Colon (tissue), 2 donors: ENCODE measurements around the gene PTPRN2.
"Not testable (repeated sequence)": the region's sequence is repeated elsewhere in the genome, so short reads cannot be mapped to it uniquely, and the experiment has no call there.

ENCODE experiments used
- FAIRE-seq: peaks from 2 replicates; lab custom pipeline; 2012; peaks lifted over from hg19 to GRCh38; lab: Jason Lieb, UNC
- donor health status: control.
- donor health status: control.

Gene PTPRN2

DNA sequence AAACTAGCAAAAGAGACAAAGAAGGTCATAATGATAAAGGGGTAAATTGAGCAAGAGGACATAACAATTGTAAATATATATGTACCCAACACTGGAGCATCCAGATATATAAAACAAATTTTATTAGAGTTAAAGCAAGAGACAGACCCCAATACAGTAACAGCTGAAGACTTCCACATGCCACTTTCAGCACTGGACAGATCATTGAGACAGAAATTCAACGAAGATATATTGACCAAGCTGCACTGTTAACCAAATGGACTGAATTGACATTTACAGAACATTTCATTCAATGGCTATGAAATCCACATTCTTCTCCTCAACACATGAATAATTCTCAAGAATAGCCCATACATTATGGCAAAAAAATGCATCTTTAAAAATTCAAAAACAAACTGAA lies 378.2 kb downstream of the PTPRN2 start:
- no peak for FAIRE-seq

DNA sequence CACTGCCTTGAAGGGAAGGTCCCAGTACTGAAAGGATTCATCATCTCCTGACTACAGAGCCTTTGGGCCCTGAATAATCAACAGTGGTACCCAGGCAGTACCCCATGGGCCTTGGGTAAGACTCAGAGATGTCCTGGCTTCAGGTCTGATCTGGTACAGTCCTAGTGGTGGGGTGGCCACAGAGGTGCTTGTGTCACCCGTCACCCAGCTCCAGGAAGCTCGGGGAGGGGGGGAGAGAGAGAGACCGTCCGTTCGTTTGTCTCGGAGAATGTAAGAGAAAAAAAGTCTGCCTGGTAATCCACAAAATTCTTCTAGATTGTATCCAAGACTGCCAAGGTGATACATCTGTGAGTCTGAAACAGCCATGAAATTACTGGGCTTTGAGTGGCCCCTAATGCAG lies 381.3 kb downstream of the PTPRN2 start:
- FAIRE-seq: no peak

GRCh38 chr7:158204453-158204852 lies 383.2 kb downstream of the PTPRN2 start:
- no peak for FAIRE-seq

DNA sequence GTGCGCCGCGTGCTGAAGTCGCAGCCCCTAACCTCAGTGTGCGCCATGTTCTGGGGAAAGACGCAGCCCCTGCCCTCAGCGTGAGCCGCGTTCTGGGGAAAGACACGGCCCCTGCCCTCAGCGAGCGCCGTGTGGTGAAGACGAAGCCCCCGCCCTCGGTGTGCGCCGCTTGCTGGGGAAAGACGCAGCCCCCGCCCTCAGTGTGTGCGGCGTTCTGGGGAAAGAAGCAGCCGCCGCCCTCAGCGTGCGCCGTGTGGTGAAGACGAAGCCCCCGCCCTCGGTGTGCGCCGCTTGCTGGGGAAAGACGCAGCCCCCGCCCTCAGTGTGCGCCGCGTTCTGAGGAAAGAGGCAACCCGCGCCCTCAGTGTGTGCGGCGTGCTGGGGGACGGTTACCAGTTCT lies 383.7 kb downstream of the PTPRN2 start:
- FAIRE-seq: not testable (repeated sequence)

GRCh38 chr7:158194365-158194900 lies 393.2 kb downstream of the PTPRN2 start:
- no peak for FAIRE-seq

GRCh38 chr7:158193446-158193845 lies 394.2 kb downstream of the PTPRN2 start:
- no peak for FAIRE-seq

DNA sequence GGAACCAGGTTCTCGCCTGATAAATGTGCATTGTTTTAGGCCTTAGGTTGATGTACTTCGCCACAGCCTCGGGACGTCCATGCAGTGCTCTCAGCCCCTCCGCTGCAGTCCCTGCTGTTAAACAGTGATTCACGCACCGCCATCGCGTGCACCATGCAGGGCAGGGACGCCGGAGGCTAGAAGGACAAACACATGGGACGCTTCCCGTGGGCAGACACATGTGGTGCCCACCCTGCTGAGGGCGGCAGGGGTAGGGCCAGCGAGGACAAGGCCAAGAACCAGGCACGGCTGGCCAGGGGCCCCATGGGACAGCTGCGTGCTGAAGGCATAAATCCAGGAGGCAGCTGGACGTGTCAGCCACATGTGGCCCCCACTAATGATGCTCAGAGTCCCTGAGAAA lies 394.7 kb downstream of the PTPRN2 start:
- FAIRE-seq: no peak

- FAIRE-seq: no peak
These were observed 395.3 kb downstream of the PTPRN2 start for GRCh38 chr7:158192184-158192835.

GRCh38 chr7:158191671-158192070 lies 396.0 kb downstream of the PTPRN2 start:
- FAIRE-seq: no peak

DNA sequence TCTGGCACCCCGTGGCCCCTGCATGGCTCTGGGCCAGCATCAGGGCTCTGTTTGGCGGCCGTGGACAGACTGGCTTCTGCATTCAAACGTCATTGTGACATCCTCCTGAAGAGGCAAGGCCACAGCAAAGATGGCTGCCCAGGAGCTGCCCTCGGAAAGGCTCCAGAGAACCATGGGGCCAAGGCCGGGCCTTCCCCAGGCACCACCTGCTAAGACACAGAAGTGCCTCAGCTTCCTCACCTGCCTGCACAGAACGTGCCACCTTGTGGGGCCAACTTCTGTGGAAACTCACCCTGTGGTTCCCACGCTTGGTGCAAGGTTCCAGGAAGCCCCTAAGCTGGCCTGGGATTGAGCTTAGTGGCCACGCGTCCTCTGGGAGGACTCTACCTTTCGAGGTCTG lies 396.9 kb downstream of the PTPRN2 start:
- no peak for FAIRE-seq

GRCh38 chr7:158188676-158189075 lies 398.9 kb downstream of the PTPRN2 start:
- FAIRE-seq: no peak

GRCh38 chr7:158187694-158187994 lies 400.0 kb downstream of the PTPRN2 start:
- no peak for FAIRE-seq

DNA sequence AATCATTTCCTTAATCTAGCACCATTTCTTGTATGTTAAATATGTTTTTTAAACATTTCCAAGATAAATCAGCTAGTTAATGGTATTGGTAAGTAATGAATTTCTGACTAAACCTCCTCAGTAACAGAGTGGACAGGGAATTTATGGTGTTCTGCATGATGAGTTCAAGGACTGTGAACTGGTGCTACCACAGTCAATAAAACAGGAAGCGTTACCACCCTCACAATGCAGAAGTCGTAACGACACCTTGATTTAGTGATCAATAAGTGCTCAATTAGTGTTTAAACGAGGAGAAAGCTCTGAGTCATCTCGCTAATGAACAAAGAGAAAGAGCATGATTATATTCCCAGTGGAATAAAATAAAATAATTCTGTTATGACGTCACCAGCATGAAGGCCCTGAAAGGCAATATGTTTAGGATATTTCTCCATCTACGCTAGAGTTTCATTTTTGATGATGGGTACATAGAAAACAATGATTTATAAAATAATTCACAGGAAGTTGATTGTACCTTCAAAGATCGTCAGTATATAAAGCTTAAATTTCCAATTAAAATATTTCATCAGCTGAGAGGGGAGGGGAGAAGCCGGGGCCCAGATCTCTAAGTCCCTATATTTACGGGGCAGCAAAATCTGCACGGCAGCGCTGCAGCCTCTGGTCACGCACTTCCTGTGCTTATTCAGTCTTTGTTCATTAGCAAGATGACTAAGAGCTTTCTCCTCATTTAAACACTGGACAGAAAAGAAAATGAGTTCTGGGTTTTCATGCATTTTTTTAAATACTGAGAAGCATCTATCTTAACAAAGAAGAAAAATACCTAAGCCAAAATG lies 400.5 kb downstream of the PTPRN2 start:
- FAIRE-seq: no peak

DNA sequence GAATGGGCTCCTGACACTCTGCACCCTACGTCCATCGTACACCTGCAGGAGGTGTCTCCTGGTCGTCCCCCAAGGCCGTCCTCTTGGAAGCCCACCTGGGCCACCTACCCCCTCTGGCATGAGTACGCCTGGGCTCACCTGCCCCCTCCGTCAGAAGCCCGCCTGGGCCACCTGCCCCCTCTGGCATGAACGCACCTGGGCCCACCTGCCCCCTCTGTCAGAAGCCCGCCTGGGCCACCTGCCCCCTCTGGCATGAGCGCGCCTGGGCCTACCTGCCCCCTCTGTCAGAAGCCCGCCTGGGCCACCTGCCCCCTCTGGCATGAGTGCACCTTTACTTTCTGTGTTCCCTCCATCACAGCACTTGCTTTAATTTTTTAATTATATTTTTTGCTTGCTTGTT lies 401.2 kb downstream of the PTPRN2 start:
- no peak for FAIRE-seq

DNA sequence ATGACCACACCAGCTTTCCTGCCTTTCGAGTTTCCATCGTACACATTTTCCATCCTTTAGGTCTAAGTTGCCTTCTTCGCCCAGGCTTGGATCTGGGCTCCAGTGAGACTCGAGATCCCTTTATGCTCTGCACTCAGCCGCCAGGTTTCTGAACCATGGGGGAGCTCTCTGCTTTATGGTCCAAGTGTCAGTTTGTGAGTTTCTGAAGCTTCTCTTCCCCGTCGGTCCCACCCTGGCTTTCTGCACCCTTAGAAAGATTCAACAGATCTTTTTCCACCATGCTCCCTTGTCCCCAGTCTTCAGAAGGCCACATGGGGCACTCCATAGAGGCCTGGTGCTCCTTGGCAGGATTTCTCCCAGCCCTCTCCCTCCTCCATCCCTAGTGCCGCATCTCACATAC lies 402.0 kb downstream of the PTPRN2 start:
- no peak for FAIRE-seq

DNA sequence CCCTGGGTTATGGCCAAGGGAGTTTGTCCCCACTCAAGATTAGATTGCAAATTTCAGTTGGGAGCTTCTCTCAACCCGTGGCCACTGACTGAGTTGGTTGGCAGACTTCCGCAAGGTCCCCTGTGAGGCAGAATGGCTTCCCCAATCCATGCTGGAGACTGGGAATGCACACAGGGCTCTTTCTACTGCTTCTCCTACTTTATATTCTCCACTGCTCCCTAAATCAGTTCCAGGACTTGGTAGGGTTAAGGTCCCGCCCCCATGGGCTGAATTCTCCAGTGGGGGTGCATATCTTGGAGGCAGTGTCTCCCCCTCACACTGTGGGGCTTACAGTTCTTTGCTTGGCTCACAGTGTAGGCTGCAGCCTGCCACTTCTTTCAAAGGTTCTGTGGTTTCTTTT lies 404.2 kb downstream of the PTPRN2 start:
- FAIRE-seq: no peak

DNA sequence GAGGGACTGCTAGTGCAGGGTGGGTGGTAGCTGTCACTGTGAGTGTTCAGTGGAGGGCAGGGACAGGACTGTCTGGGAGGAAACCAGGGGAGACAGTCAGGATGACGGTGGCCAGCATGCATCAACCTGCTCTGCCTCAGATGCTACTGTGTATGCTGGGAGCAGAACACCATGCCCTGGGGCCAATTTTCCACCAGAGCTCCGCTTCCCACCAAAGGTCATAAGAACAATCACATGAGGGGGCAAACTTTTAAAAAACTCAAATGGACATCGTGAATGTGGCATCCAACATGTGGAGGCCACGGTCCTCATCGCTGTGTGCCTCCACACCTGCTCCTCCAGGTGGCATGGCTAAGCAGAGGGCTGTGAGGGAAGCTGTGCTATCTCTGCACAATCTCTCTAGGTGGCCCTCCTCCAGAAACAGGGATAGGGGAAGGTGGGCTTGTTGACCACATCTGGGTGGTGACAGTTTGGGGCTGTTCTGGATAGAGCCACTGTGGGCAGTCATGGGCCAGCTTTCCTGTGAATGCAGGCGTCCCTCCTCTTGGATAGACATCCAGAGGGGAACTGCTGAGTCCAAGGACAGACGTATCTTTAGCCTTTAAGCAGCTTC lies 411.0 kb downstream of the PTPRN2 start:
- no peak for FAIRE-seq

- FAIRE-seq: no peak
These were observed 411.8 kb downstream of the PTPRN2 start for GRCh38 chr7:158175779-158176178.

DNA sequence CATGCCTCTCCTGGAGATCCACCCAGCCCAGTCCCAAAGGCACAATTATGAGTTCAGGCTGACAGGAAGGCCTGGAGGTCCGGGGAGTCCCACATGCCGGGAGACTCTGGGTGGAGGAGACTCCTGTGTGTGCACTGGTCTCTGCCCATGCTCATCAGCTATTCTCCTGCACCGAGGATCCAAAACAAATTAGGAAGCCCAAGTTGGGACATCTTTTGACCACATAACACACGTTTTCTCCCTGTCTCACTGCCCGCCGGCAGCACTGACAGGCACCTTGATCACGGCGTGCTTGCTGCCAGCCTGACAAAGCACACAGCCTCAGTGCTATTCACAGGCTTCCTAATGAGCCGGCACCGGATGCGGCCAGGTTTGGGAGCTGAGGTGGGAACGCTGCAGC lies 412.7 kb downstream of the PTPRN2 start:
- FAIRE-seq: no peak

DNA sequence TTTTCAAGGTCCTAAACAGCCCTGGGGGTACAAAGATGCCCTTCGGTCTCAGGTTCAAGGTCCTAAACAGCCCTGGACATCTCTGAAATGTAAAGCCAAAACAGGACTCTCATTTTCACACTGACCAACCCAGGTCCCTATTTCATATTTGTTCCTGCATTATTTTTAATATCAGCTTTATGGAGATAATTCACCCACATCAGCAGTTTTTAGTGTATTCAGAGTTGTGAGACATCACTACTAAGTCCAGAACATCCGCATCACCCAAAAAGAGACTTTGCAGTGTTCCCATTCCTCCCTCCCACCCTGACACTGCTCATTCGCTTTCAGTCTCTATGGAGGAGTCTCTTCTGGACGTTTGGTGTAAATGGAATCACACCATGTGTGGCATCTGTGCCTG lies 420.2 kb downstream of the PTPRN2 start:
- FAIRE-seq: no peak

- no peak for FAIRE-seq
These were observed 421.0 kb downstream of the PTPRN2 start for GRCh38 chr7:158166386-158167340.

GRCh38 chr7:158165711-158166110 lies 421.9 kb downstream of the PTPRN2 start:
- no peak for FAIRE-seq
